HEK293 (cell line): ENCODE data around the gene ZKSCAN5.
A peak's percentile ranks its signal among the peaks of the same experiment; 100 is the strongest.
"Not testable (repeated sequence)": the region's sequence is repeated elsewhere in the genome, so short reads cannot be mapped to it uniquely, and the experiment has no call there.

Source experiments
- CTCF ChIA-PET: fragments of 350-600 bp; formaldehyde crosslinking; extraction: SDS; loops from one replicate; lab custom pipeline; 2021; ENCODE audit warnings: antibody characterized with exemption; lab: Yijun Ruan, JAX
- POLR2A ChIA-PET: fragments of 300-600 bp; formaldehyde crosslinking; extraction: SDS; loops from one replicate; lab custom pipeline; 2020; ENCODE audit warnings: antibody characterized with exemption, inconsistent platforms; lab: Yijun Ruan, JAX
- H3K27ac ChIP-seq: fragments of 200-500 bp; sonication (Bioruptor generic); 2 replicates; pipeline ENCODE4 v1.5.1; 2014; ENCODE audit warnings: low read depth, low read length, control low read depth, inconsistent platforms; ENCODE audit errors: extremely low read depth
- H3K36me3 ChIP-seq, 2 experiments: fragments of 200-500 bp in 1 of 2; sonication (Bioruptor generic) in 1 of 2; 1 replicate in 1 of 2; 2 replicates in 1 of 2; pipeline ENCODE4 v1.5.1; 2014 to 2017; ENCODE audit warnings: inconsistent platforms in 2 of 2, low read length in 2 of 2; ENCODE audit not compliant: control insufficient read depth in 2 of 2, insufficient read depth in 1 of 2
- H3K4me1 ChIP-seq: fragments of 200-500 bp; sonication (Bioruptor generic); 2 replicates; pipeline ENCODE4 v1.5.1; 2014; ENCODE audit warnings: mild to moderate bottlenecking, low read length, inconsistent platforms; ENCODE audit not compliant: control insufficient read depth, insufficient read depth
- H3K4me3 ChIP-seq: 2 replicates; pipeline ENCODE4 v1.5.1; 2011; ENCODE audit warnings: low read depth, mild to moderate bottlenecking, control low read depth, low read length, moderate library complexity
- H3K9me3 ChIP-seq: fragments of 200-500 bp; sonication (Bioruptor generic); 2 replicates; pipeline ENCODE4 v1.5.1; 2014; ENCODE audit warnings: low read depth, low read length, inconsistent platforms; ENCODE audit not compliant: control insufficient read depth, insufficient read depth
- BCL11B ChIP-seq: fragments of 450-650 bp; formaldehyde crosslinking; IDR thresholded peaks from 2 replicates; pipeline ENCODE4 v1.5.1; 2016; ENCODE audit warnings: low read depth, missing biosample characterization, missing genetic modification characterization
- EGR2 ChIP-seq: fragments of 450-650 bp; formaldehyde crosslinking; IDR thresholded peaks from 2 replicates; pipeline ENCODE4 v1.5.1; 2016; ENCODE audit warnings: low read depth, missing biosample characterization, missing genetic modification characterization
- GLIS2 ChIP-seq: fragments of 450-650 bp; formaldehyde crosslinking; IDR thresholded peaks from 2 replicates; pipeline ENCODE4 v1.5.1; 2016; ENCODE audit warnings: missing biosample characterization, missing genetic modification characterization
- KLF16 ChIP-seq: fragments of 450-650 bp; formaldehyde crosslinking; IDR thresholded peaks from 2 replicates; pipeline ENCODE4 v1.5.1; 2017; ENCODE audit warnings: missing biosample characterization, missing genetic modification characterization
- MYNN ChIP-seq: fragments of 450-650 bp; formaldehyde crosslinking; IDR thresholded peaks from 2 replicates; pipeline ENCODE4 v1.5.1; 2016; ENCODE audit warnings: missing biosample characterization, missing genetic modification characterization, borderline replicate concordance
- OSR2 ChIP-seq: fragments of 450-650 bp; formaldehyde crosslinking; IDR thresholded peaks from 2 replicates; pipeline ENCODE4 v1.5.1; 2016; ENCODE audit warnings: missing biosample characterization, missing genetic modification characterization
- SETDB1 ChIP-seq: IDR thresholded peaks from one replicate; pipeline ENCODE4 v1.6.1; 2017; ENCODE audit warnings: mild to moderate bottlenecking, low read length, moderate library complexity, mixed read lengths; ENCODE audit not compliant: insufficient read length
- ZEB2 ChIP-seq: fragments of 450-650 bp; formaldehyde crosslinking; IDR thresholded peaks from 2 replicates; pipeline ENCODE4 v1.5.1; 2016; ENCODE audit warnings: missing biosample characterization, missing genetic modification characterization
- ZNF121 ChIP-seq: fragments of 450-650 bp; formaldehyde crosslinking; IDR thresholded peaks from 2 replicates; pipeline ENCODE4 v1.5.1; 2016; ENCODE audit warnings: missing biosample characterization, missing genetic modification characterization
- ZNF16 ChIP-seq: fragments of 450-650 bp; formaldehyde crosslinking; IDR thresholded peaks from 2 replicates; pipeline ENCODE4 v1.5.1; 2016; ENCODE audit warnings: low read depth, missing biosample characterization, missing genetic modification characterization
- ZNF513 ChIP-seq: fragments of 450-650 bp; IDR thresholded peaks from 2 replicates; pipeline ENCODE4 v1.5.1; 2018; ENCODE audit warnings: missing biosample characterization, missing genetic modification characterization
- ZNF561 ChIP-seq: fragments of 450-650 bp; IDR thresholded peaks from 2 replicates; pipeline ENCODE4 v1.5.1; 2018; ENCODE audit warnings: missing biosample characterization, missing genetic modification characterization, borderline replicate concordance
- ZNF596 ChIP-seq: fragments of 450-650 bp; IDR thresholded peaks from 2 replicates; pipeline ENCODE4 v1.5.0; 2018; ENCODE audit warnings: missing biosample characterization, mild to moderate bottlenecking, missing genetic modification characterization, moderate library complexity
- TF ChIP-seq, protein P1 (sequence below): fragments of 450-650 bp; formaldehyde crosslinking; IDR thresholded peaks from 2 replicates; pipeline ENCODE4 v1.5.1; 2016; ENCODE audit warnings: missing biosample characterization, missing genetic modification characterization

Gene ZKSCAN5

DNA sequence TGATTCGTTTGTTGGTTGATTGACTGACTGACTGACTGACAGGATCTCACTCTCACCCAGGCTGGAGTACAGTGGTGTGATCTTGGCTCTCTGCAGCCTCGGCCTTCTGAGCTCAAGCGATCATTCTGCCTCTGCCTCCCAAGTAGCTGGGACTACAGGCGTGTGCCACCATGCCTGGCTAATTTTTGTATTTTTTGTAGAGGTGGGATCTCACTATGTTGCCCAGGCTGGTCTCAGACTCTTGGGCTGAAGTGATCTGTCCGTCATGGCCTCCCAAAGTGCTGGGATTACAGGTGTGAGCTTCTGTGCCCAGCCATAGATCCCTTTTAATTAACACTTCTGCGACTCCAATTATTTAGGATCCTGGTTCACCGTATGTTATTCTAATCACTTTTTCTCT is 64.3 kb downstream of the ZKSCAN5 start:
- peaks cover 49 to 86% of the 10 kb centered on the region in 2 experiments for H3K36me3 ChIP-seq
- CTCF ChIA-PET, H3K4me1 ChIP-seq, H3K9me3 ChIP-seq, H3K4me3 ChIP-seq, H3K27ac ChIP-seq: not testable (repeated sequence)
- POLR2A ChIA-PET = interaction anchor here (1.0 kb wide), 1 partner anchor 48 kb away, joined by 3 read pairs; the partner anchor contains the start of gene ZSCAN25
- peak; percentile 91 for TF ChIP-seq ZNF121 (tag by site-specific recombination)

DNA sequence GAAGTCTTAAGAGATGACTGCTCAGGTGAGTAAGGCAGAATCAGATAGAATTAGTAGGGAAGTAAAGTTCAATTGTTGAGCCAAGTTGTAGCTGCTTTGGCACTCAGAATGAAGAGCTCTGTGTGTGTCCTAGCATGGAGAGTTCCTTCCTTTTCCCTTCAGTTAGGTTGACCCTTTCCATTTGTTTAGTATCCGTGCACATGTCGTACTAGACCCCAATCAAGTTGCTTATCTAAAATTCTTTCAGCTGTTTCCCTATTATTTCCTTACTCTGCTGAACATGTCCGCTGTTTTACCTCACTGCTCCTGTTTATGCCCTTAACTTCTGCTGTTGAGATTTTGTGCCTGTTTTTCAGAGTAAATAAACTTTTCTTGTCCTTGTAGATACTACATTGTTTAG is 67.3 kb downstream of the ZKSCAN5 start:
- ChIA-PET POLR2A (no interaction called here), CTCF (no interaction called here)
- Histone ChIP-seq H3K4me3 (no peak overlapping the region), H3K4me1 (peaks cover 4% of the 10 kb centered on the region; the same call in 1 of the 2 replicates), H3K36me3 (peaks cover 26 to 66% of the 10 kb centered on the region in 2 experiments), H3K27ac (no peak overlapping the region), H3K9me3 (no peaks in the 10 kb centered on the region)
- no peak for TF ChIP-seq MYNN (tag by site-specific recombination)
- TF ChIP-seq, all 188 proteins: peak for 0

DNA sequence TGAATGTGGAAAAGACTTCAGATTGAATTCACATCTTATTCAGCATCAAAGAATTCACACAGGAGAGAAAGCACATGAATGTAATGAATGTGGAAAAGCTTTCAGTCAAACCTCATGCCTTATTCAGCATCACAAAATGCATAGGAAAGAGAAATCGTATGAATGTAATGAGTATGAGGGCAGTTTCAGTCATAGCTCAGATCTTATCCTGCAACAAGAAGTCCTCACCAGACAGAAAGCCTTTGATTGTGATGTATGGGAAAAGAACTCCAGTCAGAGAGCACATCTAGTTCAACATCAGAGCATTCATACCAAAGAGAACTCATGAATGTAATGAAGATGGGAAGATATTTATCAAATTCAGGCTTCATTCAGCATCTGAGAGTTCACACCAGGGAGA is 68.8 kb downstream of the ZKSCAN5 start:
- CTCF ChIA-PET = no interaction called here
- POLR2A ChIA-PET = no interaction called here
- H3K27ac ChIP-seq = no peak overlapping the region

GRCh38 chr7:99576251-99576650 is 71.8 kb downstream of the ZKSCAN5 start:
- peaks cover 4% of the 10 kb centered on the region; the same call in 1 of the 2 replicates for H3K4me1 ChIP-seq
- POLR2A ChIA-PET = interaction anchor here (1.7 kb wide), 1 partner anchor 18 kb away, joined by 5 read pairs; the partner anchor contains the start of gene ZNF655
- no peak overlapping the region for H3K4me3 ChIP-seq
- TF ChIP-seq ZNF561 (tag by site-specific recombination) (no peak), KLF16 (tag by site-specific recombination) (no peak), ZEB2 (no peak), BCL11B (tag by site-specific recombination) (no peak), ZNF513 (no peak), EGR2 (tag by site-specific recombination) (no peak), ZNF16 (tag by site-specific recombination) (no peak), SETDB1 (no peak), OSR2 (tag by site-specific recombination) (no peak), GLIS2 (tag by site-specific recombination) (no peak)
- TF ChIP-seq, protein P1, sequence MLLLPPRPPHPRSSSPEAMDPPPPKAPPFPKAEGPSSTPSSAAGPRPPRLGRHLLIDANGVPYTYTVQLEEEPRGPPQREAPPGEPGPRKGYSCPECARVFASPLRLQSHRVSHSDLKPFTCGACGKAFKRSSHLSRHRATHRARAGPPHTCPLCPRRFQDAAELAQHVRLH (tag by site-specific recombination) = no peak
- H3K9me3 ChIP-seq = no peaks in the 10 kb centered on the region
- H3K36me3 ChIP-seq = peaks cover 7 to 33% of the 10 kb centered on the region in 2 experiments
- CTCF ChIA-PET = interaction anchor here (0.7 kb wide), 1 partner anchor 10 kb away, joined by 3 read pairs; no protein-coding TSS in a partner anchor
- no peak overlapping the region for H3K27ac ChIP-seq

More for the DNA sequence above, 68.8 kb downstream of the ZKSCAN5 start:
- peaks cover 4% of the 10 kb centered on the region; the same call in 1 of the 2 replicates for H3K4me1 ChIP-seq
- peaks cover 22 to 60% of the 10 kb centered on the region in 2 experiments for H3K36me3 ChIP-seq
- TF ChIP-seq ZNF596 (tag by site-specific recombination) = no peak
- H3K9me3 ChIP-seq = no peaks in the 10 kb centered on the region
- no peak overlapping the region for H3K4me3 ChIP-seq
